GM18867 (cell line): Measurements from ENCODE around the gene ZNF670.
"Not testable (repeated sequence)": the region's sequence is repeated elsewhere in the genome, so short reads cannot be mapped to it uniquely, and the experiment has no call there.

ENCODE experiments used
- ATAC-seq: cut with Tn5 transposase; IDR thresholded peaks from one replicate; pipeline ENCODE4 v1.9.1; 2021; ENCODE audit warnings: mild to moderate bottlenecking, moderate library complexity; ENCODE audit not compliant: unreplicated experiment

ZNF670 gene

DNA sequence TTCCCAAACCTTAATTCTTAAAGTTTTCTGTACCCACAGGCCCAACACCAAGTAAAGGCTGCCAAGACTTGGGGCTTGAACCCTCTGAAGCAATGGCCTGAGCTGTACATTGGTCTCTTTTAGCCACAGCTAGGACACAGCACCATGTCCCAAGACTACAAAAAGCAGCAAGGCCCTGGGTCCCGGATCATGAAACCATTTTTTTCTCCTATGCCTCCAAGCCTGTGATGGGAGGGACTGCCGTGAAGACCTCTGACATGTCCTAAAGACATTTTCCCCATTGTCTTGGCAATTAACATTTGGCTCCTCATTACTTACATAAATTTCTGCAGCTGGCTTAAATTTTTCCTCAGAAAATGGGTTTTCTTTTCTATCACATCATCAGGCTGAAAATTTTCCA, 30.9 kb downstream of the ZNF670 start:
- no peak for ATAC-seq

DNA sequence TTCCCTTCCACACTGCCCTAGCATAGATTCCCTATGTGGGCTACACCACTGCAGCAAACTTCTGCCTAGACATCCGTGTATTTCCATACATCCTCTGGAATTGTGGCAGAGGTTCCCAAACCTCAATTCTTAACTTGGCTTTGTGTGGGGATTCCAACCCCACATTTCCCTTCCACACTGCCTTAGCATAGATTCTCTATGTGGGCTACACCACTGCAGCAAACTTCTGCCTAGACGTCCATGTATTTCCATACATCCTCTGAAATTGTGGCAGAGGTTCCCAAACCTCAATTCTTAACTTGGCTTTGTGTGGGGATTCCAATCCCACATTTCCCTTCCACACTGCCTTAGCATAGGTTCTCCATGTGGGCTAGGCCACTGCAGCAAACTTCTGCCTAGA, 31.4 kb downstream of the ZNF670 start:
- no peak for ATAC-seq

DNA sequence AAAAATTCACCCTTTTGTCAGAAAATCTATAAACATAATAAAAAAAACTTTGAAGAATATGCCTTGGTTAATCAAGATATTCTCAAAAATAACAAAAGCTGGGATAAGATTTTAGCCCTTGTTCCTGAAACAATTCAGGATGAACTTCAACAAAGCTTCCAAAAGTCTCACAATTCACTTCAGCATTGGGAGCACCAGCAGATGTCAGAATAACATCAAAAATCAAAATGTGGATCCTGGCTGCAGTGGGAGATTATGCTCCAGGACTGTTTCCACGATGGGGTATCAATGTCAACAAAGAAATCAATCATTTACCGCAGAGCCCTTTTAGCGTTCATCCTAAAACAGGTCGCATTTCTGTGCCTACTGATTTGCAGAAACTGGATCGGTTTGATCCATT, 35.2 kb downstream of the ZNF670 start:
- ATAC-seq = no peak

DNA sequence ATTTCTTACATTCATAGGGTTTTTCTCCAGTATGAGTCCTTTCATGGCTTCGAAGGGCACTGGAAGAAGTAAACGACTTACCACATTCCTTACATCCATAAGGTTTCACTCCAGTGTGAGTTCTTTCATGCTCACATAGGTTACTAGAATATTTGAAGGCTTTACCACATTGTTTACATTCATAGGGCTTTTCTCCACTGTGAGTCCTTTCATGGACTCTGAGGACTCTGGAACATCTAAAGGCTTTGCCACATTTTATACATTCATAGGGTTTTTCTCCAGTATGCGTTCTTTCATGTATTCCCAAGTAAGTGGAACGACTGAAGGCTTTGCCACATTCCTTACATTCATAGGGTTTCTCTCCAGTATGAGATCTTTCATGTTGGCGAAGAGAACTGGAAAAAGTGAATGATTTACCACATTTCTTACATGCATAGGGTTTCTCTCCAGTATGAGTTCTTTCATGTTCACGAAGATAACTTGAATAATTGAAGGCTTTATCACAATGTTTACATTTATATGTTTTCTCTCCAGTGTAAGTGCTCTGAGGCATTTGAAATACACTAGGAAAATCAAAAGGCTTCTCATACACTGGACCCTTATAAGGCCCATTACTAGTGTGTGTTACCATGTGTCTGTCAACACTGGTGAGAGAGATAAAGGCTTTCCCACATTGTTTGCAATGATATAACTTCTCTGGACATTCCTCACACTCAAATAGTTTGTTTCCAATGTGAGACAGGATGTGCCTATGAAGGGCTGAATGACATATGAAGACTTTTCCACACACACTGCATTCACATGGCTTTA, 40.9 kb downstream of the ZNF670 start:
- ATAC-seq = no peak

DNA sequence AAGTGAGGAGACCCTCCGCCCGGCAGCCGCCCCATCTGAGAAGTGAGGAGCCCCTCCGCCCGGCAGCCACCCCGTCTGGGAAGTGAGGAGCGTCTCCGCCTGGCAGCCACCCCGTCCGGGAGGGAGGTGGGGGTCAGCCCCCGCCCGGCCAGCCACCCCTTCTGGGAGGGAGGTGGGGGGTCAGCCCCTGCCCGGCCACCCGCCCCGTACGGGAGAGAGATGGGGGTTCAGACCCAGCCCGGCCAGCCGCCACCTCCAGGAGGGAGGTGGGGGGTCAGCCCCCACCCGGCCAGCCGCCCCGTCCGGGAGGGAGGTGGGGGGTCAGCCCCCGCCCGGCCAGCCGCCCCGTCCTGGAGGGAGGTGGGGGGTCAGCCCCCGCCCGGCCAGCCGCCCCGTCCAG, 46.3 kb downstream of the ZNF670 start:
- ATAC-seq = not testable (repeated sequence)
